ENCODE measurements around the gene MRTFA.

- no peak for TF ChIP-seq TIGD3 (CRISPR knock-in tag; IDR thresholded peaks at IDR 0.05; ENCODE audit: borderline replicate concordance)
- TF ChIP-seq ATF2 (CRISPR knock-in tag; IDR thresholded peaks at IDR 0.05), result no peak
- TF ChIP-seq ZNF644 (CRISPR knock-in tag; IDR thresholded peaks at IDR 0.05; ENCODE audit: low read depth), result no peak
- TF ChIP-seq CCDC6 (CRISPR knock-in tag; IDR thresholded peaks at IDR 0.05), result no peak
- no peak for TF ChIP-seq ZNF333 (CRISPR knock-in tag; IDR thresholded peaks at IDR 0.05; ENCODE audit: borderline replicate concordance)
- TF ChIP-seq, protein P1, sequence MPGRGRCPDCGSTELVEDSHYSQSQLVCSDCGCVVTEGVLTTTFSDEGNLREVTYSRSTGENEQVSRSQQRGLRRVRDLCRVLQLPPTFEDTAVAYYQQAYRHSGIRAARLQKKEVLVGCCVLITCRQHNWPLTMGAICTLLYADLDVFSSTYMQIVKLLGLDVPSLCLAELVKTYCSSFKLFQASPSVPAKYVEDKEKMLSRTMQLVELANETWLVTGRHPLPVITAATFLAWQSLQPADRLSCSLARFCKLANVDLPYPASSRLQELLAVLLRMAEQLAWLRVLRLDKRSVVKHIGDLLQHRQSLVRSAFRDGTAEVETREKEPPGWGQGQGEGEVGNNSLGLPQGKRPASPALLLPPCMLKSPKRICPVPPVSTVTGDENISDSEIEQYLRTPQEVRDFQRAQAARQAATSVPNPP (CRISPR knock-in tag; IDR thresholded peaks at IDR 0.05), result no peak
- no peak for TF ChIP-seq RCOR2 (CRISPR knock-in tag; IDR thresholded peaks at IDR 0.05)
- peak; percentile 50 for TF ChIP-seq CTCF (CRISPR knock-in tag; IDR thresholded peaks at IDR 0.05)
- no peak for TF ChIP-seq GABPB1 (CRISPR knock-in tag; IDR thresholded peaks at IDR 0.05)
- no peak for TF ChIP-seq RFX1 (IDR thresholded peaks at IDR 0.05)
These were observed 111.9 kb downstream of the MRTFA start for GRCh38 chr22:40524392-40525249.

All from HepG2 (cell line).